Fibroblast of skin of right biceps (primary cell): ENCODE data around the gene PATJ.
"Not testable (repeated sequence)": the region's sequence is repeated elsewhere in the genome, so short reads cannot be mapped to it uniquely, and the experiment has no call there.

Source experiments
- DNase-seq: peaks from one replicate; pipeline ENCODE4 v3.0.0-alpha.2; 2013

Gene PATJ

DNA sequence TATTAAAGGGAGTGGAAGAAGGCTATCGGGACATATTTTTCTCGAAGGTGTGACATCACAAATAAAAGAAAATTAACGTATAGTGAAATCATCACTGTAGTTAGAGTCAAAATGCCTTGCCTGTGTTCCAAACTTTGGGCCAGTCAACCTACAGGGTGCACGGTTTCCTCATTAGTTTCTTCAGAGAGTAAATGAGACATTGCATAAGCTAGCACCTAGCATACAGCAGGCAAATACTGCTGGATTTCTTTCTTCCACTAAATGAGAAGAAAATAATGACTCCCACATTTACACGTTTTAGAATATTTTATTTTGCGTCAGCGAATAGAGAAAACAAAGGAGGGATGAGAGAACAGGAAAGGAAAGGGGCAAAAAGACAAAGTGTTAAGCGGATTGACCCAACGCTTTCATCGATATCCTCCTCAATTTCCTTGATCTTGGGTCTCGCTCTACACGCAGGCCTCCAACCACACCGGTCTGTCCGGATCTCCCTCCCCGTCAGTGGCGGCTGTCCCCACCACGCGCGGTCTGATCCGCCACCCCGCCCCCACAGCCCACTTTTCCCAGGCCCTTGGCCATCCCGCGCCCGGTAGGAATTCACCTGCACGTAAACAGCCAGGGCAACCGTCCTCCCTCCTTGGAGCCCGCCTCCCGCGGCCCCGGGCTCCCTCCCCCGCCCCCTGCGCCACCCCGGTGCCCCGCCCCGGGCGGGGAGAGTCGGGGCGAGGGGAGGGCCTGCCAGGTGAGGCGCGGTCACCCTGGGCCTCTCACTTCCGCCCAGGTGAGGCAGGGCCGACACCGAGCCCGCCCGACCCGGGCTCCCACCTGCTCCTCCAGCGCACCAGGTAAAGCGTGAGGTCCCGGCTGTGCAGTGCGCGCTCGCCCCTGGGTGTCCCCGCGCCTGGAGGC, at the start of gene PATJ:
PATJ (plus strand) TSS at position 770 of the 909 bp plus-strand sequence. CDS start 20,413 bp downstream, outside the sequence.
- DNase-seq: peak; percentile 12

DNA sequence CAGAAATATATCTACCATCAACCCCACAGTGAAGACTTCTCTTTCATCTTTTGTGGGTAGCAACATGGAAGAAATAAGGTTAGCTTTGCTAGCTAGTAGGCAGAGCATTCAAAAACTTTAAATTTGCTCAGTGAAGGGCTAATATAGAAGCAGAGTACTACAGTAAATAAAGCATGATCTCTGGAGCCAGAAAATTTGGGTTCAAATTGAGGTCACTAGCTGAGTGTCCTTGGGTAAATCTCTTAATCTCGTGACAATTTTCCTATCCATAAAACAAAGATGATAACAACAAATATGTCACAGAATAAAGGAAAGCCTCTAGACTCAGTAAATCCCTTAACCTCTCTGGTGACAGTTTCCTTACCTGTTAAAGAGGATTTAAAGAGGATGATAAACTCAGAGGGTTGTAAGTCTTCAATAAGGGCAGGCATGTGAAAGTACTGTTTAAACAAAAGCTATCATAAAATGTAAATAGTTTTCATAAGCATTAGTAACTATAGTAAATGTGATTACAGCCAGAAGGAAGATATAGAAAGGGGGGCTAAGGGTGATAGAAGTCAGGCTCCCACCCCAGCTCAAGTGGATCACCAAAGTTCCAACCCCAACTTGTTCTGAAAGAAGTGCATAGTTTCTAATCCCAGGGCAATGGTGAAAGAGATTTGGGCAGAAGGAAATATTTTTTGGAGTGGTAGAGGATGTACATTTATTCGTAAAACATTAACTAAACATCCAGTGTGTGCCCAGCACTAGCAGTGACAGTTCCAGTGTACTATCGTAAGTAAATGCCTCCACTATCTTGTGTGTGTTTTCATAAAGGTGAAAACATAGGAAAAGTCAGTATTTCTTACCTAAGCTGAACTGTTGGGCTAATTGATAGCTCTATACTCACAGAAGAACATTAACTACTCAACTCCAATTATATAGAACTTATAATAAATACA, 42.1 kb upstream of the PATJ start:
- DNase-seq: no peak

DNA sequence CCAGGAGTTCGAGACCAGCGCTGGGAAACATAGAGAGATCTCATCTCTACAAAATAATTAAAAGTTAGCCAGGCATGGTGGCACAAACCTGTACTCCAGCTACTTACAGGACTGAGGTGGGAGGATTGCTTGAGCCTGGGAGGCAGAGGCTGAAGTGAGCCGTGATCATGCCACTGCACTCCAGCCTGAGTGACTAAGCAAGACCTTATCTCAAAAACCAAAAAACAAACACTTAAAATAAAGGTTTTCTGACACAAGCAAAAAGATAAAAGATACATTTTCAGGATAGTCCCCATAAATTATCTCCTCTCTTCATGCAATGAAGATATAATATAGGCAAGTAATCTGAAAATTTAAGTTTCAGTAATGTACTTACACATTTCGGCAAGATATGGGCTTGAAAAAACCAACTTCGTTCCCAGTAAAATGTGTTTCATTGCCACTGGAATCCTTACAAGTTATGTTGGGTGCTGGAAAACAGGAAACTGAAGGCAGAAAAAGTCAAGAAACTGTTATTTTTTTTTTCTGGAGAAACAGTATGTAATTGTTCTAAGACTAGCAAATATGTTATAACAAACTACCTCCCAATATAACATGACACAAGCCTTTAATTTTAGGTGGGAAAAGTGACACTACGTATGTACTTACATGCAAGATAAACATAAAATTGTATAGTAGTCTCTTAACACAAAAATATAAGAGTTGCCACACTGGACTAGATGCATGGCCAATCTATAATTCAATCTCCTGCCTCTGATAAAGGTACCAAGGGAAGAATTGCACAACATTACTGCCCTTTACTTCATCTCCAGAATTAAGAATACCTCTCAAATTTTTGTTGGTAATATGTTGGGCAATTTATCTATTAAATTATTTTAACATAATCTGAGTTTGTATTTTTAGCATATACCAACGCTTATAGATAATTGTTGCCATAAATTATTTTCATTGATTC, 33.0 kb upstream of the PATJ start:
- DNase-seq: no peak

DNA sequence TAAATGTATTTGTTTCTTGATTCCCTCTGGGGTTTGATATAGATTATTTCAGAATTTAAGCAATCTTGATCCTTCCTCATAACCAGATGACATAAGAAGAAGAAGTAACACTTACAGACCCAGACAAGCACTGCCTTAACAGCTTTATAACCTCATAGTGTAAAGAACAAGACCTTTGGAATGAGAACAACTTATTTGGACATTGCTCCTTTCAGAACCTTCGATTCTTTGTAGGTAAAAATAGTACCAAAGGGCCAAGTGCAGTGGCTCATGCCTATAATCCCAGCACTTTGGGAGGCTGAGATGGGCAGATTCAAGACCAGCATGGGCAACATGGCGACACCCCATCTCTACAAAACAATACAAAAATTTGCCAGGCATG, 32.4 kb upstream of the PATJ start:
- no peak for DNase-seq

DNA sequence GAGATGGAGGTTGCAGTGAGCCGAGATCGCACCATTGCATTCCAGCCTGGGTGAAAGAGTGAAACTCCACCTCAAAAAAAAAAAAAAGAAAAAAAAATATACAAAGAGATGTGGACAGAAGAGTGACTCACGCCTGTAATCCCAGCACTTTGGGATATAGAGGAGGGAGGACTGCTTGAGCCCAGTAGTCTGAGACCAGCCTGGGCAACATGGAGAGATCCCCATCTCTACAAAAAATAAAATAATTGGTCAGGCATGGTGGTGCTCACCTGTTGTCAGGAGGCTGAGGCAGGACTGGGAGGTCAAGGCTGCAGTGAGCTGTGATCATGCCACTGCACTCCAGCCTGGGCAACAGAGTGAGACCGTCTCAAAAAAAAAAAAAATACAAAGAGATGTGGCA, 31.0 kb upstream of the PATJ start:
- DNase-seq: peak; percentile 49

GRCh38 chr1:61711969-61712368, 30.3 kb upstream of the PATJ start:
- DNase-seq: no peak

DNA sequence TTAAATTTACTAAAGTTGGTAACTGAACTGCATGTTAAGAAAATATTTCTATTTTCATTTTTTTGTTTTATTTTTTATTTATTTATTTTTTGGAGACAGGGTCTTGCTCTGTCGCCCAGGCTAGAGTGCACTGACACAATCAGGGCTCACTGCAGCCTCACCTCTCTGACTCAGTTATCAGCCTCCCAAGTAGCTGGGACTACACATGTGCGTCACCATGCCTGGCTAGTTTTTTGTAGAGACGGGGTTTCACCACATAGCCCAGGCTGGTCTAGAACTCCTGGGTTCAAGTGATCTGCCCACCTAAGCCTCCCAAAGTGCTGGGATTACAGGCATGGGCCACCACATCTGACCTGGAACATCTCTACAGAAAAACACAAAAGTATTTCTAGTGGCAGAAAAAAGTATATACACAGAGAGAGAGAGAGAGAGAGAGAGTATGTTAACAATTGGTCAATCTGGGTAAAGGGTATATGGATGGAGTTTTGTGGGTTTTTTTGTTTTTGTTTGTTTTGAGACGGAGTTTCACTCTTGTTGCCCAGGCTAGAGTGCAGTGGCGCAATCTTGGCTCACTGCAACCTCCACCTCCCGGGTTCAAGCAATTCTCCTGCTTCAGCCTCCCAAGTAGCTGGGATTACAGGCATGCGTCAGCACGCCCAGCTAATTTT, 23.1 kb upstream of the PATJ start:
- DNase-seq: not testable (repeated sequence)

DNA sequence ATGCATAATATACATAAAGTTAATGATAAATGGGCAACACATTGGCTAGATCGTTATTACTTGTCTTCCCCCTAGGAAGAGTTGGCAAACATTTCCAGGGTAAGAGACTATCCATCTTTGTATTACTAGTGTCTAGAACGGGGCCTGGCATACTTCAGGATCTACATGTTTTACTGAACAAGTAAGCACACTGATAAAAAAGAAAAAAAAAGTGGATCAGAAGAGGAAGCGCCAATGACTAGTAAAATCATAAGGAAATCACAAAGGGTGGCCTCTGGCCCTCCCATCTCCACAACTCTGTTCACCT, 17.8 kb upstream of the PATJ start:
- no peak for DNase-seq

DNA sequence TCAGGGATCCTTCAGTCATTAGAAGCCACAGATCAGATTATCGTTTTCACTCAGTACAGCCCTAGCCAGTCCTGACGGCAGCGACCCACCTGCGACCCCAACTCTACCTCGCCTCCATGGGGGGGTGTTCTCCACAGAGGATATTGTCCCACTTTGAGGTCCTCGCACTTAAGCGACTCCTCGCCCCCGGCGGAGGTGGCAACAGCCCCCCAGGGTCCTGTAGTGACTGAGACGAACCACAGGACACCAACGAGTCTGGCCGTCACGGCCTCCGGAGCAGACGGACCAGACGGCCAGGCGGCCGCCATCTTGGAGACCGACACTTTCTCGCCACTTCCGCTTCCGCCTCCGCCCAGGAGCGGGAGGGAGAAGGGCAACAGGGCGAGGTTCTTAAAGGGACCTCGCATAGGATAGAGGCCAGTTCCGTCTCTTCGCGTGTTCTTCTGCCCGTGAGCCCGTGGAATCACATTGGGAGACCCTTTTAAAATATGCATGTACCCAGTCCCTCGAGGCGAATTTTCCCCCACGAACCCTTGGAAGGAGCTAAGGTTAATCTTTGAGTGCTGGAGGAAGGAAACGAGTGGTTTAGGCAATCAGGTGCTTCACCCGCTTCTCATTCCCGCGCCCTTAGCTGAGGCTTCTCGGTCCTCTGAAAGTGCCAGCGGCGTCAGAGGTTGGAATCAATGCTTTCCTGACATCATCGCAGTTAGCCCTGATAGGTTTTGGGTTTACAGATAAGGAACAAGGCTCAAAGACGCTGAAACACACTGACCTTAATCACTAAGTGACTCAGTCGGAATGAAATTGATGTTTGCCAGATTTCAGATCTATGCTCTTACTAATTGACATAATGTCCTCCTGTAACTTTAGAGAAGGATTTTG, 17.2 kb upstream of the PATJ start, which contains the start of gene TM2D1:
TM2D1 (minus strand) TSS at position 329 of the 882 bp plus-strand sequence; CDS start at position 308, 21 bp downstream.
- DNase-seq: peak; percentile 89

DNA sequence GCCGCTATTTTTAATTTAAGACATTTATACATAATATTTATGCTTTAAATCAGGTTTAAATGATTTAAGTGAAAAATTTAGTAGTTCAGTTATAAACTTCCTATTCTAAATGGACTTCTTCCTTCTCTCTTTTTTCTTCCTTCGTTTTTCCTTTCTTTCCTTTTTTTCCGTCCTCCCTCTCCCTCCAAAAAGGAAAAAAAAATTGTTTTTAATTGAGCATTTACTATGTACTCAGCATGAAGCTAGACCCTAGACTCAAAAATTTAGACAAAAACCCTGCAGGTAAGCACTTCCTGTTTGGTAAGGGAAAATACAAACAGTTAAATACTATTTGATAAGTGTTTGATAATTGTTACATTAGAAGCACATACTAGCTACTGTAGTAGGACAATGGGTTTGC, 14.7 kb upstream of the PATJ start:
- no peak for DNase-seq

DNA sequence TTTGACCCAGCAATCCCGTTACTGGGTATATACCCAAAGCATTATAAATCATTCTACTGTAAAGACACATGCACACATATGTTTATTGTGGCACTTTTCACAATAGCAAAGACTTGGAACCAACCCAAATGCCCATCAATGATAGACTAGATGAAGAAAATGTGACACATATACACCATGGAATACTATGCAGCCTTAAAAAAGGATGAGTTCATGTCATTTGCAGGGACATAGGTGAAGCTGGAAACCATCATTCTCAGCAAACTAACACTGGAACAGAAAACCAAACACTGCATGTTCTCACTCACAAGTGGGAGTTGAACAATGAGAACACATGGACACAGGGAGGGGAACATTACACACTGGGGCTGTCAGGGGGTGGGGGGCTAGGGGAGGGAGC, 11.6 kb upstream of the PATJ start:
- DNase-seq: not testable (repeated sequence)

GRCh38 chr1:61732726-61733125, 9.6 kb upstream of the PATJ start:
- no peak for DNase-seq

DNA sequence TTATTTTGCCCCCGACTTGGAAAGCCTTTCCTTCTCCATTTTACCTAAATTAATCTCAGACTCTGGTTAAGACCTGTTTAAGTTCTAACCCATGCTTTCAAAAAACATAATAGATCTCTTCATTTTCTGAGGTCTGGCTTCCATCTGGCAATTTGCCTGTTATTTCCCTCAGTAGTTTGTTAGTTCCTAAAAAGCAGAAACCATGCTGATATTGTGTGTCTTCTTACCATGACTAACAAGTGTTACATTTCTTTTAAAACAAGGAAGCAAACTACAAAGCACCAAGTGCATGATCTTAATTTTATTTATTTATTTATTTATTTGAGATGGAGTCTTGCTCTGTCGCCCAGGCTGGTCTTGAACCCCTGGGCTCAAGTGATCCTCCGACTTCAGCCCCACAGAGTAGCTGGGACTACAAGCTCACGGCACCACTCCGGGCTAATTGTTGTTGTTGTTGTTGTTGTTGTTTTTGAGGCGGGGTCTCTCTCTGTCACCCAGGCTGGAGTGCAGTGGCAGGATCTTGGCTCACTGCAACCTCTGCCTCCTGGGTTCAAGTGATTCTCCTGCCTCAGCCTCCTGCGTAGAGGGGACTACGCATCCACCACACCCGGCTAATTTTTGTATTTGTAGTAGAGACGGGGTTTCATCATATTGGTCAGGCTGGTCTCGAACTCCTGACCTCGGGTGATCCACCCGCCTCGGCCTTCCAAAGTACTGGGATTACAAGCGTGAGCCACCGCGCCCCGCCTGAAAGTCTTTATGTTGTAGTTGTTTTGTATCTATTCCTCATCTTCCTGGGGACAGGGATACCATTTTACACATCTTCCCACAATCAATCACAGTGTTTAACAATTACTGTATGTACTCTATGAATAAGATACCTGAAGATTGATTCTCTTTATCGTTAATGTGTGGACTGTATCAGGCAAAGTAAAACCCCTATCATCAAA, 1.3 kb upstream of the PATJ start:
- DNase-seq: no peak

DNA sequence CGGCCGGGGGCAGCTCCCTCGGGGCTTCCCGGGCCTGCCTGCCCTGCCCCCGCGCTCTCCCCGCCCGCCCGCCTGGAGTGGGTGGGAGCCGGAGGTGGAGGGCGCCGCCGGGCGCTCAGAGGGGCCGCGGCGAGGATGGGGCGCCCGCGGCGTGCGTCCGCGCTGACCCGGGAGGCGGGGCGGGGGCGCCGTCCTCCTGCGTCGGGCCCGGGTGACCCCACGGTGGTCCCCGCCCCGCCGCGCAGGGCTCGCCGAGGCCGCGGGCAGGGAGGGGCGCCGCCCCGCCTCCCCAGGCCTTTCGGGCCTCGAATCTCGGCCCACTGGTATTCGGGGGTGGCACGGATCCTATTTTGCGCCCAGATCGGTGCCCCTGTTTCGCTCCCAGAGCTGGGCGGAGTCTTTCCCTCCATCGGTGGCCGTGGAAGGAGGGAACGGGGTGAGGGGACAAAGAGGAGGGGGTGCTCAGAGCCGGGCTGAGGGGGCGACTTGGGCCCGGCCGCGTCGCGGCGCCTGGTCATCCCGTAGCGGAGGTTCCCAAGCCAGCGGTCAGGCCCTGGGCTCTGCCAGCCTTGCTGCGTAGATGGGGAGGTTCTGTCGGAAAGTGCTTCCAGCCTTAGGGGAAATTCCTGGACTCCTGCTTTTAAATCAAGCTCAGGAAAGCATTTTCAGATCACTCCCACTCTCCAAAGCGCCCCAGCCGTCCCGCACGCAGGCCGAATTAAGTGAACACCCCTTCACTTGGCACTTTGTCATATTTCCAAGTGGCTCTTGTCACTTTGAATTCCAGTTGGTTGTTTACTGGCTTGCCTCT, 545 bp downstream of the PATJ start:
- peak; percentile 24 for DNase-seq

GRCh38 chr1:61743431-61743705, 1.1 kb downstream of the PATJ start:
- no peak for DNase-seq

- no peak for DNase-seq
Observed at GRCh38 chr1:61743716-61744580, 1.7 kb downstream of the PATJ start.

- peak; percentile 33 for DNase-seq
Observed at GRCh38 chr1:61746813-61747212, 4.5 kb downstream of the PATJ start.

DNA sequence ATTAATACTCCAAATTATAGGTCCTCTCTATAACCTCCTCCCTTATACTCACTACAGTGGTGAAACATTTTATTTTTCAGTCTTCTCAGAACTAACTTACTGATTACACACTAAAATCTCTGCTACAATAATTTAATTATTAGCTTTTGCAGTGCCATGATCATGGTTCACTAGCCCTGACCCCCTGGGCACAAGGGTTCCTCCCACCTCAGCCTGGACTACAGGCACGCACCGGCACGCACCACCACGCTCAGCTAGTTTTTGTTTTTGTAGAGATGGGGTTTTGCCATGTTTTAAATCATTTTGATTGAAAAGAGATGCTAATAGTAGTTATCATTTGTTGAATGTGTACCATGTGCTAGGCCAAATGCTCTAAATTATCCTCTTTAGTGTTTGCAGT, 6.3 kb downstream of the PATJ start:
- DNase-seq: no peak
